ENCODE measurements around the gene LRBA.

DNA sequence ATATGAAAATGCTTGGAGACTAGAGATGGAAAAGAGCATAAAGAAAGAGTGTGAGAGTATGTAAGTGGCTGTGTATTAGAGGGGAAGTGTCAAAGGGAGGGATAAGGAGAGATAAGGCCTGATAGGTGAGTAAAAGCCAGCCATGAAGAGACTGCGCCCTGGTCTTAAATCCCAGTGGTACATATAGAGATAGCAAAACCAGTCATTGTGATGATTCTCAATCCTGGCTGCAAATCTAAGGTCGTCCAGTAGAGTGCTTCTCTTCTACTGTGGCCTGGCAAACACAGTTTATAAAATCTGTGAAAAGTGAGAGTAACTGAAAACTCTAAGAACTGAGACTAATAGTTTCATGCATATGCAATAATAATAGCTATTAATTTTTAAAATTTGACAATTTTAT lies 346.3 kb downstream of the LRBA start:
- TF ChIP-seq MYC (IDR thresholded peaks at IDR 0.05; ENCODE audit: borderline replicate concordance, low read length), result no peak
- TF ChIP-seq CBX8 (IDR thresholded peaks at IDR 0.05), result no peak
- no peak for TF ChIP-seq POLR2A (IDR thresholded peaks at IDR 0.05; ENCODE audit: low read length)
- TF ChIP-seq, protein P1, sequence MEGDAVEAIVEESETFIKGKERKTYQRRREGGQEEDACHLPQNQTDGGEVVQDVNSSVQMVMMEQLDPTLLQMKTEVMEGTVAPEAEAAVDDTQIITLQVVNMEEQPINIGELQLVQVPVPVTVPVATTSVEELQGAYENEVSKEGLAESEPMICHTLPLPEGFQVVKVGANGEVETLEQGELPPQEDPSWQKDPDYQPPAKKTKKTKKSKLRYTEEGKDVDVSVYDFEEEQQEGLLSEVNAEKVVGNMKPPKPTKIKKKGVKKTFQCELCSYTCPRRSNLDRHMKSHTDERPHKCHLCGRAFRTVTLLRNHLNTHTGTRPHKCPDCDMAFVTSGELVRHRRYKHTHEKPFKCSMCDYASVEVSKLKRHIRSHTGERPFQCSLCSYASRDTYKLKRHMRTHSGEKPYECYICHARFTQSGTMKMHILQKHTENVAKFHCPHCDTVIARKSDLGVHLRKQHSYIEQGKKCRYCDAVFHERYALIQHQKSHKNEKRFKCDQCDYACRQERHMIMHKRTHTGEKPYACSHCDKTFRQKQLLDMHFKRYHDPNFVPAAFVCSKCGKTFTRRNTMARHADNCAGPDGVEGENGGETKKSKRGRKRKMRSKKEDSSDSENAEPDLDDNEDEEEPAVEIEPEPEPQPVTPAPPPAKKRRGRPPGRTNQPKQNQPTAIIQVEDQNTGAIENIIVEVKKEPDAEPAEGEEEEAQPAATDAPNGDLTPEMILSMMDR (IDR thresholded peaks at IDR 0.05), result no peak
- TF ChIP-seq, protein P2, sequence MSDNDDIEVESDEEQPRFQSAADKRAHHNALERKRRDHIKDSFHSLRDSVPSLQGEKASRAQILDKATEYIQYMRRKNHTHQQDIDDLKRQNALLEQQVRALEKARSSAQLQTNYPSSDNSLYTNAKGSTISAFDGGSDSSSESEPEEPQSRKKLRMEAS (IDR thresholded peaks at IDR 0.05), result no peak
- TF ChIP-seq JUN (IDR thresholded peaks at IDR 0.05), result no peak
- TF ChIP-seq NR3C1 (IDR thresholded peaks at IDR 0.05), result no peak
- TF ChIP-seq, protein P3, sequence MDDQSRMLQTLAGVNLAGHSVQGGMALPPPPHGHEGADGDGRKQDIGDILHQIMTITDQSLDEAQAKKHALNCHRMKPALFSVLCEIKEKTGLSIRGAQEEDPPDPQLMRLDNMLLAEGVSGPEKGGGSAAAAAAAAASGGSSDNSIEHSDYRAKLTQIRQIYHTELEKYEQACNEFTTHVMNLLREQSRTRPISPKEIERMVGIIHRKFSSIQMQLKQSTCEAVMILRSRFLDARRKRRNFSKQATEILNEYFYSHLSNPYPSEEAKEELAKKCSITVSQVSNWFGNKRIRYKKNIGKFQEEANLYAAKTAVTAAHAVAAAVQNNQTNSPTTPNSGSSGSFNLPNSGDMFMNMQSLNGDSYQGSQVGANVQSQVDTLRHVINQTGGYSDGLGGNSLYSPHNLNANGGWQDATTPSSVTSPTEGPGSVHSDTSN (IDR thresholded peaks at IDR 0.05), result no peak
- no peak for TF ChIP-seq SMC3 (IDR thresholded peaks at IDR 0.05)
- TF ChIP-seq NFE2L2 (conservative IDR thresholded peaks at IDR 0.05; ENCODE audit: low read length), result no peak
- TF ChIP-seq EHMT2 (IDR thresholded peaks at IDR 0.05; ENCODE audit: low read depth), result no peak
- TF ChIP-seq BHLHE40 (IDR thresholded peaks at IDR 0.05; ENCODE audit: low read depth, low read length), result no peak

Measured in A549 (cell line).